Thyroid gland (tissue), 4 donors: ENCODE results near the gene C1QL1.

Experiments
- CTCF ChIP-seq, 6 experiments: fragments of 200-600 bp in 3 of 6; fragments of 450-650 bp in 3 of 6; sonication (generic) in 3 of 6; IDR thresholded peaks; one replicate each; pipeline ENCODE4 v1.5.1; 2016 to 2019; ENCODE audit warnings: antibody characterized with exemption in 6 of 6, mild to moderate bottlenecking in 2 of 6, inconsistent platforms in 1 of 6, moderate library complexity in 1 of 6
- POLR2A ChIP-seq, 2 donors: fragments of 450-650 bp; IDR thresholded peaks; one replicate each; pipeline ENCODE4 v1.6.1; 2017; ENCODE audit warnings: antibody characterized with exemption in 2 of 2, mild to moderate bottlenecking in 2 of 2, moderate library complexity in 1 of 2

DNA sequence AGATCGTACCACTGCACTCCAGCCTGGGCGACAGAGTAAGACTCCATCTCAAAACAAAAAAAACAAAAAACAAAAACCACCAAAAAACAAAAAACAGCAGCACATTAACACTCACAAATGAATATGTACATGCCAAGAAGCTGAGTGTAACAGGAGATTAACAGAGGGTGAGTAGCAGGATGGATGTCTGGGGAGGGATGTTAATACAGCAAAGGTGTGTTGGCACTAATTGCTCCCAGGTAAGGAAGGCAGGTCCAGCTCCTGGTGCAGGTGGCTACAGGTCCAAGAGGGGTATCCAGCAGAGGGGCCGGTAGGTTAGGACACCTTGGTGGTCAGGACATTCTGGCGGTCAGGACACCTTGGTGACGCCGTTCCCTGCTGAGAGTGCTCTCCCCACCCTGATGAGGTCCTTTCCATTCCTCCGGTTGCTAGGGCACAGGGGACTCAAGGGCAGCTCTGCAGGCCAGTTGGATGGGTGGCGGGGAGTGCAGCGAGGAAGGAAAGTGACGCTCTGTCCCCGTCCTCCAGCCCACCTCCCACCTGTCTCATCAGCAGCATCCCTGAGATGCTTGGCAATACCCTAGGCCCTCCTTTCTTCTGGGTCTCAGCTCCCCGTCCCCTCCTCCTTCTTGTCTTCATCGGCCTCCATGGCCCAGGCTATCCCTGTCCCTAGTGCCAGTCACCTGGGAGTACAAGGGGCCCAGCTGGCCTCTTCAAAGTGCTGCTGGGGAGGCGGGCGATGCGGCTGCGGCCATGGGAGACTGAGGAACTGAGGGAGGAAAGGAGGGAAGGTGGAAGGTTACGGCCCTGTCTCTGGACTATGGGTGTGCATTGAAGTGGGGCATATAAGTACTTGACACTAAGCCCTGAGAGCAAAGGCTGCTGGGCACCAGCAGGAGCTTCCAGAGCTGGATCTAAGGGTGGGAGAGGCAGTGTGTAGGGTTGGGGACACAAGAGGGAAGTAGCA is 42.1 kb downstream of the C1QL1 start:
- TF ChIP-seq CTCF (IDR thresholded peaks at IDR 0.05) (no peak), POLR2A (IDR thresholded peaks at IDR 0.05) (no peak)
